A549 (cell line): Measurements from ENCODE around the gene FGFR4.

Experiments used
- CTCF ChIP-seq: fragments of >200 bp; sonication (Bioruptor Twin); formaldehyde crosslinking; IDR thresholded peaks from 3 replicates; pipeline ENCODE4 v1.5.1; 2016
- POLR2A ChIP-seq: IDR thresholded peaks from 2 replicates; pipeline ENCODE4 v1.6.1; 2012; ENCODE audit warnings: mild to moderate bottlenecking, low read length
- USF2 ChIP-seq: fragments of 450-650 bp; IDR thresholded peaks from 2 replicates; pipeline ENCODE4 v1.6.1; 2014; ENCODE audit warnings: antibody characterized with exemption

- TF ChIP-seq POLR2A (no peak), USF2 (no peak), CTCF (no peak)
Measured at GRCh38 chr5:177092178-177093081, 5.7 kb downstream of the FGFR4 start.
